Muscle of arm (tissue), 12 donors: ENCODE measurements around the gene AMOTL1. TPM values are rescaled to one million over a fixed set of nuclear protein-coding genes. Genes with fewer than 3 reads are reported as not detected.

Experiments
- DNase-seq: peaks from one replicate; pipeline ENCODE4 v3.0.0-alpha.2; 2013
- polyA plus RNA-seq, 12 donors: library from polyadenylated mRNA; unstranded; fragments of 120-200 nt; gene quantifications; one replicate each; pipeline ENCODE4 v1.2.1, GENCODE V29; 2013; ENCODE audit not compliant: insufficient read length in 12 of 12

AMOTL1 gene
- polyA plus RNA-seq, 12 donors = 36.9 to 73.0 (median 56.7) TPM; not detected in 1

GRCh38 chr11:94740083-94741021, 27.8 kb upstream of the AMOTL1 start:
- peak; percentile 68 for DNase-seq

- DNase-seq = peak; percentile 53
Observed at GRCh38 chr11:94741022-94741679, 27.0 kb upstream of the AMOTL1 start.

GRCh38 chr11:94742665-94743064, 25.5 kb upstream of the AMOTL1 start:
- no peak for DNase-seq

GRCh38 chr11:94746721-94747120, 21.4 kb upstream of the AMOTL1 start:
- no peak for DNase-seq

GRCh38 chr11:94747146-94747545, 21.0 kb upstream of the AMOTL1 start:
- DNase-seq = no peak

GRCh38 chr11:94747601-94748041, 20.5 kb upstream of the AMOTL1 start:
- DNase-seq = no peak

GRCh38 chr11:94749369-94749768, 18.8 kb upstream of the AMOTL1 start:
- DNase-seq = no peak

- no peak for DNase-seq
Observed at GRCh38 chr11:94750319-94751217, 17.6 kb upstream of the AMOTL1 start.

- no peak for DNase-seq
Observed at GRCh38 chr11:94751218-94751609, 16.9 kb upstream of the AMOTL1 start.

GRCh38 chr11:94751786-94752185, 16.4 kb upstream of the AMOTL1 start:
- no peak for DNase-seq

- DNase-seq = no peak
Observed at GRCh38 chr11:94753630-94754029, 14.5 kb upstream of the AMOTL1 start.

- DNase-seq = no peak
Observed at GRCh38 chr11:94754335-94754734, 13.8 kb upstream of the AMOTL1 start.

GRCh38 chr11:94754819-94755218, 13.3 kb upstream of the AMOTL1 start:
- DNase-seq = no peak

GRCh38 chr11:94755494-94755893, 12.7 kb upstream of the AMOTL1 start:
- no peak for DNase-seq

GRCh38 chr11:94757037-94757735, 11.0 kb upstream of the AMOTL1 start:
- DNase-seq = no peak

GRCh38 chr11:94758666-94759065, 9.5 kb upstream of the AMOTL1 start:
- no peak for DNase-seq

- DNase-seq = no peak
Observed at GRCh38 chr11:94759522-94759921, 8.6 kb upstream of the AMOTL1 start.

GRCh38 chr11:94760296-94760695, 7.9 kb upstream of the AMOTL1 start:
- no peak for DNase-seq

GRCh38 chr11:94762208-94762607, 5.9 kb upstream of the AMOTL1 start:
- DNase-seq = no peak

- DNase-seq = no peak
Observed at GRCh38 chr11:94762995-94763394, 5.2 kb upstream of the AMOTL1 start.

GRCh38 chr11:94766713-94767206, 1.4 kb upstream of the AMOTL1 start:
- DNase-seq = no peak
